ENCODE results near the gene FUT3.
"Not testable (repeated sequence)": the region's sequence is repeated elsewhere in the genome, so short reads cannot be mapped to it uniquely, and the experiment has no call there.

FUT3 gene

DNA sequence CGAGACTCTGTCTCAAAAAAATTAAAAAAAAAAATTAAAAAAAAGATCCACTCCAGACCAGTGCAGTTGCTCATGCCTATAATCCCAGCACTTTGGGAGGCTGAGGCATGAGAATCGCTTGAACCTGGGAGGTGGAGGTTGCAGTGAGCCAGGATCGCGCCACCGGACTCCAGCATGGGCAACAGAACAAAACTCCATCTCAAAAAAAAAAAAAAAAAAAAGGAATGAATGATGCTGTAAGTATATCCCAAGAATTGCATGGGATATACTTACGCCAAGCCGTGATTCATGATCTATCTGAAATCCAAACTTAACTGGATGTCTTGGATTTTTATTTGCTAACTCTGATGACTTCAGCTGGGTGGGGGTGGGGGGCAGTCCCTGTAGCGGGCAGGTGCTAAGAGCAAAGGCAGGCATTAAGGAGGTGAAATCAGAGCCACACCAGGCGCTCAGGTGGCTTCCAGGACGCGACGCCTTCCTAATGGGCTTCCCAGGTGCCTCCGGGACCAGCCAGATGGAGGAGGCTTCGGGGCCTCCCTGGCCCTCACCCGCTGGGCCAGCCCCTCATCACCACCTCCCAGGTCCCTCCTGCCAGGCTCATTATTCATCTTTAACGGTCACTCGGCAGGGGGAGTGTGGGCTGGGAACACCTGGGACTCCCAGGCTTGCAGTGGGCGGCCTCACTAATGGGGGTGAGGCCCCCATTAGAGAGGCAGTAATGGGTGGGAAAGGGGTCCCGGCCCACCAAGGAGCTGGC, 30.5 kb upstream of the FUT3 start:
- no peak for DNase-seq

DNA sequence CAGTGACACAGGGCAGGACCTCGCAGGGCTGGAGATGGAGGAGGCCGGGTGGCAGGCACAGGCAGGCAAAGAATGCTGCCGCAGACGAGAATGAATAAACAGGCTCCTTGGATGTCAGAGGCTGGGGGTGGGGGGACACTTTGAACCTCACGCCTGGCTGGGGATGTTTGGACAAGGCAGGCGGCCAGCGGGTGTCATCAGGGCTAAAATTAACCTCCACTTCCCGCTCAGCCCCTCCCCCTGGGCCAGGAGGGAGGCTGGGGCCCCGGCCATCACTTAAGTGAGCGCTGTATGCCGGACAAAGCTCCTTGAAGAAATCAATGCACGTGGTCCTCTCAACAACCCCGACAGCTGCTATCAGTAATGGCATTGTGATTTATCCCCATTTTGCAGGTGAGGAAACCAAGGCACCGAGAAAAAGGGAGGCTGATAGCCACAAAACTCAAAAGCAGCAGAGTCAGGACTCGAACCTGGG, 29.4 kb upstream of the FUT3 start:
- DNase-seq, result no peak

DNA sequence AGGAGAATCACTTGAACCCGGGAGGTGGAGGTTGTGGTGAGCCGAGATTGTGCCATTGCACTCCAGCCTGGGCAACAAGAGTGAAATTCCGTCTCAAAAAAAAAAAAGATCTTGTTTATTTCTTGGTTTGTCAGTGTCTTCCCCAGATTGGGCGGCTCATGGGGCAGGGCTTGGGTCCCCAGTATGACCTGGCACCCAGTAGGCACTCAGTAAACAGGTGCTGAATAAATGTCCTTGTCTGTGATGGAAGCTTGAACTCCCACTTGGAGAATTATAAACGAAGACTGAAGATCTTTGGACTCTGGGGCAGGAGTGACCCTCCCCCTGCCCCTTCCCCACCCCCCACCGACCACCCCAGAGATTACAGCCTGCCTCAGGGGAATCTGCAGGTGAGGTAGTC, 28.9 kb upstream of the FUT3 start:
- no peak for DNase-seq

DNA sequence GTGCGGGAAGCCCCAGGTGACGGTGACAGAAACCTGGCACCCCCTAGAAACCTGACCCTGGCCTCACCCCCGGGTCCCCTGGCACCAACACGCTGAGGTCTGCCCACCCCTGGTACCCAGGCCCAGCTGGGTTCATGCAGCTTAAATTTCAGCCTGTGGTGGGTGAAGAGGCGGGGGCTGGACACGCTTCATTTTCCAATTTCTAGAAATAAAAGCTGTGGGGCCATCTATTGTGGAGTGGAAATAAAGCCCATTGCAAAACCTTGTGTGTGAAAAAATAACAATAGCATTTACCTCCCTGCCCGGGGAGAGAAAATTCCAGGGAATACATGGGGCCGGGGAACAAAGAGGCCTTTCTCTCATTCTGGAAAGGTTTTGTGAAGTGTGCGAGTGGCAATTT, 26.6 kb upstream of the FUT3 start:
- DNase-seq, result no peak

DNA sequence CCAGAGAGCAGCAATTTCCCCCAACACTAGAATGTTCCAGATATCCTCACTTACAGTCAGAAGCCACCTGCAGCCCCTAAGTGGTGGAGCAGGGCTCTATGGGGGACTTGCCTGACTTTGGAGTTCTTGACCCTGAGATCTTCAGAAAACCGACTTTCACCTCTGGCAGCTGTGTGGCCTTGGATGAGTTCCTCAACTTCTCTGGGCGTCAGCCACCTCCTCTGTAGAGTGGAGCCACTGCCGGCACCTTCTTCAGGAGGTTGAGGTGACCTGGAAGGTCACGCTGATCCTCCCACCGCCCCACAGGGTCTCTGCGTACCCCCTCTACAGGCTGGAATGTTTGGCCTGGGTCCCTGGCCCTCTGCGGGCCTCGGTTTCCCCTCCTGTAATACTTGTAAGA, 26.2 kb upstream of the FUT3 start:
- DNase-seq, result no peak

DNA sequence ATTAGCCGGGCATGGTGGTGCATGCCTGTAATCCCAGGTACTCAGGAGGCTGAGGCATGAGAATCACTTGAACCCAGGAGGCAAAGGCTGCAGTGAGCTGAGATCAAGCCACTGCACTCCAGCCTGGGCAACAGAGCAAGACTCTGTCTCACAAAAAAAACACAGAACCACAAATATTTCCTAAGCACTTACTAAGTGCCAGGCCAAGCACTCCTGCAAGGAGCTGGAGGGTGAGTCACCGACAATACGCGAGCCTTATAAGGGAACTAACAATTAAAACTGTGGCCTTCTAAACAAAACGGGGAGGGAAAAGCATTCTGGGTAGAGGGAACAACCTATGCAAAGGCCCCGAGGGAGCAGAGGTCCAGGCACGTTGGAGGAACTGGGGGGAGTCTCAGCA, 23.2 kb upstream of the FUT3 start:
- DNase-seq, result peak; percentile 63

DNA sequence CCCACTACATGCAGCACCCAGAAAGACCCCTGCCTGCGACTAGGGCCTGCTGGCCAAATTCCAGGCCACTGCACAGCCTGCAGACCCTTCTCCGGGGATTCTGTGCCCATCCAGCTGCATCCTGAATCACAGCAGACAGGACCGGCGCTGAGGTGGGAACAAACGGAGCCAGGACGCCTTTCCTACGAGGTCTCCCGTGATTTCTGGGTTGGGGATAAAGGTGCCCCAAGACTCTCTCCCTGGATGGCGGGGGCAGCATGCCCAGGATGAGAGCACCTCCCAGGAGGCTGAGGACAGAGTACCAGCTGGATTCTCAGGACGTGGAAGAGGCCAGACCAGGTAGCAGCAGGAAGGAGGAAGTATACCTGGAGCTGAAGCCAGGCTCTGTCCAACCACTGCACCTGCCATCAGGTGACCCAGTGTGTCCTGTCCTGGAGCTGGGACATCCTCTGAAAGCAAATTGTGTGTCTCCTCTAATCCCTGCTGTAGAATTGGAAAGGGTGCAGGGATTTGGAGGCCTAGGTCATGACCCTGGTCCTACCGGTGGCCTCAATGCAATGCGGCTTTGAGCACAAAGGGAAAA, 22.5 kb upstream of the FUT3 start:
- no peak for DNase-seq

DNA sequence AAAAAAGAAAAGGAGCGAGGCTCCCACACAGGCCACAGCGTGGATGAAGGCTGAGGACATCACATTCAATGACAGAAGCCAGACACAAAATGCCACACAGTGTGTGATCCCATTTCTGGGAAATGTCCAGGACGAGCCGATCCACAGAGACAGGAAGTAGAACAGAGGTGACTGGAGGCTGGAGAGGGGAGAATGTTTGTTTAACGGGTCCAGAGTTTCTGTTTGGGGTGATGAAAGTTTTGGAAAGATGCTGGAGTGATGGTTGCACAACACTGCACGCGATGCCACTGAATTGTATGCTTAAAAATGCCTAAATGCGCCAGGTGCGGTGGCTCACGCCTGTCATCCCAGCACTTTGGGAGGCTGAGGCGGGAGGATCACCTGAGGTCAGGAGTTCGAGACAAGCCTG, 19.7 kb upstream of the FUT3 start:
- DNase-seq, result no peak

DNA sequence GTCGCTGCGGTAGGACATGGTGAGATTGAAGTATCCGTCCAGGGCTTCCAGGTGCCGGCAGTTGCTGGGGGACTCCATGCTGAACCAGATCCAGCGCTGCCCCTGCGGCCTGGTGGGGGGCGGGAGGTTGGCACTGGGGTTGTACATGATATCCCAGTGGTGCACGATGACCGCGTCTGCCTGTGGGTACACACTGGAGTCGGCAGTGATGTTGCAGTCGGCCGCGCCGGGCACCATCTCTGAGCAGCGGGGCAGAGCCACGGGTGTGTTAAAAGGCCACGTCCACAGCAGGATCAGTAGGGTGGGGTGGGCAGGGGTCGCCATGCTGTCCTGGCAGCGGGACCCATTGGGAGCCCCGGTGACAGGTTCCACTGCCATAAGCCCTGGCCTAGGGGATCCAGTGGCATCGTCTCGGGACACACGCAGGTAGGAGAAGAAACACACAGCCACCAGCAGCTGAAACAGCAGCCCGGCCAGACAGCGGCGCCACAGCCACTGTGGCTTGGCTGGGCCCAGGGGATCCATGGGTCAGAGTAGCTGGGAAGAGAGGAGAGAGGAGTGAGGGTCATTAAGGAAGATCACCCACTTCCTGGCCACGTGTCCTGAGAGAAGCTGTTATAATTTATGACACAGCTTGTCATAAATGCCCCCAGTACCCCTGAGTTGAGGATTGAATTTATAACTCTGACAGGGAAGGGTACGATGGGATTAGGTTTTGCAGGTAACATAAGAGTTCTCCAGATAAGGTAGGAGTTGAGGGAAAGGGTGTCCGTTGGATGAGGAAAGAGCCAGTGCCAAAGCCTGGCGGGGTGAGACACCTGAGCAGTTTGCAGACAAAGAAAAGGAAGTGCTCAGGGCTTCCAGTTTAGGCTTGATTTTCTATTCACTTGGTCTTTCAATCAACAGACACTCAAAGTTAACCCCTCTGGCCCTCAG, 16.2 kb upstream of the FUT3 start:
- DNase-seq, result no peak

DNA sequence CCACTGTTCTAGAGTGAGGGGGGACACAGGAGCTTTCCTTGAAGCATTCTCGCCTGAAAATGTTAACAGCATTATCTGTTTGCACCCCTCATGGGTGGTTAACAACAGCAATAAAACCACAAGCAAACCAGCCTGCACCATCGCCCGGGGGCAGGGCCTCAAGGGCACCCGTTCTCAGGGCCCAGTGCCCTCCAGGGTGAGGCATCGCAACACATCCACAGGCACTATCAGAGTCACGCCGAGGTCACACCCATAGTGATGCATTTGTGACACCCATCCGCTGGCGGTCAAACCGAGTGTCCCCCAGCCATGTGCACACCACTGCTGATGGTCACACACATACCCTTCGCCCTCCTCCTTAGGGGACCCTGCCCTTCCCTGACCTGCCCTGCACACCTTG, 14.5 kb upstream of the FUT3 start:
- DNase-seq, result no peak

DNA sequence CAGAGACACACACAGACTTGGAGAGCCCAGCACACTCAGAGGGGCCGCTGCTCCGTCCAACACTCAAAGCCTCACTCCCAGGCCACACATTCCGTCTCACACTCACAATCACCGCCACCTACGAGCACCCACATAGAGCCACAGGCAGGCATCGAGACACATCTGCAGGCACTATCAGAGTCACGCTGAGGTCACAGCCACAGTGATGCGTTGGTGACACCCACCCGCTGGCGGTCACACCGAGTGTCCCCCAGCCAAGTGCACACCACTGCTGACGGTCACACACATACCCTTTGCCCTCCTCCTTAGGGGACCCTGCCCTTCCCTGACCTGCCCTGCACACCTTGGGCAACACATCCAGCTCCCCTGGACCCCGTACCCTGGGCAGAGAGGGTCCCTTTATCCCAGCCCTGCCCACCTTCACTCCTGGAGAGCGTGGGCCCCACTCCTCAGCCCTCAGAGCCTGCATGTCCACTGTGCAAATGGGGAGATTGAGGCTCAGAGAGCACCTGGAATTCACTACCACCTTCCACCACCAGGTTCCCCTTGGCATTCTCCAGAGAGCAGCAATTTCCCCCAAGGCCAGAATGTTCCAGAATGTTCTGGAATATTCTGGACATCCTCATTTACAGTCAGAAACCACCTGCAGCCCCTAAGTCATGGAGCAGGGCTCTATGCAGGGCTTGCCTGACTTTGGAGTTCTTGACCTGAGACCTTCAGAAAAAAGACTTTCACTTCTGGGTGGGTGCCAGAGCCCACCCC, 13.7 kb upstream of the FUT3 start:
- DNase-seq, result no peak

DNA sequence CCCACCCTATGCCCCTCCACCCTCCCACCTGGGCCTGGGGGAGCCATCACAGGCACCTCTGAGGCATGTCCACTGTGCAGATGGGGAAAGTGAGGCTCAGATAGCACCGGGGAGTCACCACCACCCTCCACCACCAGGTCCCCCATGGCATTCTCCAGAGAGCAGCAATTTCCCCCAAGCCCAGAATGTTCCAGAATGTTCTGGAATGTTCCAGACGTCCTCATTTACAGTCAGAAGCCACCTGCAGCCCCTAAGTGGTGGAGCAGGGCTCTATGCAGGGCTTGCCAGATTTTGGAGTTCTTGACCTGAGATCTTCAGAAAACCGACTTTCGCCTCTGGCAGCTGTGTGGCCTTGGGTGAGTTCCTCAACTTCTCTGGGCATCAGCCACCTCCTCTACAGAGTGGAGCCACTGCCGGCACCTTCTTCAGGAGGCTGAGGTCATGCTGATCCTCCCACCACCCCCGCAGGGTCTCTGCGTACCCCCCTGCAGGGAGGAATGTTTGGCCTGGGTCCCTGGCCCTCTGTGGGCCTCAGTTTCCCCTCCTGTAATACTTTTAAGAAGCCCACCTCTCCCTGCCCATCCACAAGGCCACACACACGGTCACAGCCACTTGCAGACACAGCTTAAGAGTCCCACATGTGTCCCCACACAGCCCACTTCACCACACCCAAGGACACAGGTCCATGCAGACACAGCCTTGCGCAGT, 12.9 kb upstream of the FUT3 start:
- DNase-seq, result no peak

DNA sequence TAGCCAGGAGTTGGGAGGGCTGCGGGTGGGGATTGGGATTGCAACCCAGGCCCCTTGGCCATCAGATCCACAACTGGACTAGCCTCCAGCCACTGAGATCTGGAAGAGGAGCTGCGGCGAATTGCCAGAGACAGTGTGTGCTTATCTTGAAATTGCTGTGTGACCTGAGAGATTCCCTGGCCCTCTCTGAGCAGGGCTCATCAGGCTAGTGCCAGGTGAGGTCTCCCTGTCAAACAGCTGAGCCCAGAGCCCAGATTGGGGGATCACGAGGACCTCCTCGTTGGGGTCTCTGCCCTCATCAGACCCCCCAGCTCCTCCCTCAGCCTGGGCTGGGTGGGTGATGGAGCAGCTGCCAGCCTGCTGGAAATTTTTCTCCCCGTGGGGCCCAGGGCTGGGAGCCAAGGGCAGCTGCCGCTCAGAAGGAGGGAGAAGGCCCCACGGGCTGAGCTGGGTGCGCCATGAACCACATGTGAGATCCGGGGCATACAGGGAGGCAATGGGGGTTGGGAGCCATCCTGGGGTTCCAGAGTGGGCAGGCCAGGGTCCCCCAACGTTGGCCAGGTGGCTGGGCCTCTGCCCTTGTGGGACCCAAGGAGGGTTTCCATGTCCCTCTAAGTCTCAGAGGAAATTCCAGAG, 11.9 kb upstream of the FUT3 start:
- DNase-seq, result no peak

DNA sequence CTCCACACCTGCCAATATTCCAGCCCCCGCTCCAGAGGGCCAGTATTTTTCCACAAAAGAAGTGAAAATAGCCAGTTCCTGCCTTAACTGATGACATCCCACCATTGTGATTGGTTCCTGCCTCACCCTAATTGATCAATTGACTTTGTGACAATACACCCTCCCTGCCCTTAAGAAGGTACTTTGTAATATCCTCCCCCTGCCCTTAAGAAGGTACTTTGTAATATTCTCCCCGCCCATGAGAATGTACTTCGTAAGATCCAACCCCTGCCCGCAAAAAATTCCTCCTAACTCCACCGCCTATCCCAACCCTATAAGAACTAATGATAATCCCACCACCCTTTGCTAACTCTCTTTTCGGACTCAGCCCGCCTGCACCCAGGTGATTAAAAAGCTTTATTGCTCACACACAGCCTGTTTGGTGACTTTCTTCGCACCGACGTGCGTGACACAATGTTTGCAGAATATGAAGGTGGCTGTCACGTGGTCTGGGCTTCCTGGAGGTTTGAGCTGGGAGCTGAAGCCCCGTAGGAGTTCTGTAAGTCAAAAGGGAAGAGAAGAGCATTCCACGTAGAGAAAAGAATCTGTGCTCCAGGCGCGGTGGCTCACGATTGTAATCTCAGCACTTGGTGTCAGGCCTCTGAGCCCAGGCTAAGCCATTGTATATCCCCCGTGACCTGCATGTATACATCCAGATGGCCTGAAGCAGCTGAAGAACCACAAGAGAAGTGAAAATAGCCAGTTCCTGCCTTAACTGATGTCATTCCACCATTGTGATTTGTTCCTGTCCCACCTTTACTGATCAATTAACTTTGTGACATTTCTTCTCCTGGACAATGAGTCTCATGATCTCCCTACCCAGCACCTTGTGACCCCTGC, 6.2 kb upstream of the FUT3 start:
- no peak for DNase-seq

DNA sequence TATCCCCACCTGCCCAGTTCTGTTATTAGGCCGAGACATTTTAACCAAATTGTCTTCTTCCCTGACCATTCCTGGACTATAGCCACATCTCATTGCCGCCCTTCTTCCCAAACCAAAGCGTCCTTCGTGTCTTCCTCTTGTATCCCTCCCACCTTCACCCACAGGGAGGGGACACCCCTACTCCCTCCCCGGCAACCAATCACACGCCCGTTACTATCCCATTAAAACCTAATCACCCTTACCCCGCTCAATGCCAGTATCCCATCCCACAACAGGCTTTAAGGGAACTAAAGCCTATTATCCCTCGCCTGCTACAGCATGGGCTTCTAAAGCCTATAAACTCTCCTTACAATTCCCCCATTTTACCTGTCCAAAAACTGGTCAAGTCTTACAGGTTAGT, 3.9 kb upstream of the FUT3 start:
- DNase-seq, result not testable (repeated sequence)

DNA sequence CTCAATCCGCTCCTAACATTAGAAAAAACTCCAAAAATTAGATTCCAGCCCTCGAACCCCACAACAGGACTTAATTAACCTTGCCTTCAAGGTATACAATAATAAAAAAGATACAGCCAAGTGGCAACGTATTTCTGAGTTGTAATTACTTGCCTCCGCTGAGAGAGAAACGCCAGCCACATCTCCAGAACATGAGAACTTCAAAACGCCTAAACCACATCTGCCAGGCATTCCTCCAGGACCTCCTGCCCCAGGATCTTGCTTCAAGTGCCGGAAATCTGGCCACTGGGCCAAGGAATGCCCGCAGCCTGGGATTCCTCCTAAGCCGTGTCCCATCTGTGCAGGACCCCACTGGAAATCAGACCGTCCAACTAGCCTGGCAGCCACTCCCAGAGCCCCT, 2.9 kb upstream of the FUT3 start:
- DNase-seq, result not testable (repeated sequence)

DNA sequence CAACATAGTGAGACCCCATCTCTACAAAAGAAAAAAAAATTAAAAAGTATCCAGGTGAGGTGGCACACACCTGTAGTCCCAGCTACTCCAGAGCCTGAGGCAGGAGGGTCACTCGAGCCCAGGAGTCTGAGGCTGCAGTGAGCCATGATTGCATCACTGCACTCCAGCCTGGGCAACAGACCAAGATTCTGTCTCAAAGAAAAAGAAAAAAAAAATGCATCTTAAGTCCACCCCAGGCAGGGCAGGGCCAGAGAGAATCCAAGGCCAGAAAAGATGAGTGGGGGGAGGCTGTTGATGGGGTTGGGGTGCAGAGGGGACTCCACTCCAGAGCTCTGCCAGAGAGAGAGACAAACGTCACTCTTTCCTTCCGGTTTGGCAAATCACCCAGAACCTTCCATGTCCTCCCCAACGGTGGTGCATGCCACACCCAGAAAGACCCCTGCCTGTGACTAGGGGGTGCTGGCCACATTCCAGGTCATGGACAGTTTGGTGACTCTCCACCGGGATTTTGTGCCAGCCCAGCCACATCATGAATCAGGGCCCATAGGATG, 431 bp downstream of the FUT3 start:
- no peak for DNase-seq

DNA sequence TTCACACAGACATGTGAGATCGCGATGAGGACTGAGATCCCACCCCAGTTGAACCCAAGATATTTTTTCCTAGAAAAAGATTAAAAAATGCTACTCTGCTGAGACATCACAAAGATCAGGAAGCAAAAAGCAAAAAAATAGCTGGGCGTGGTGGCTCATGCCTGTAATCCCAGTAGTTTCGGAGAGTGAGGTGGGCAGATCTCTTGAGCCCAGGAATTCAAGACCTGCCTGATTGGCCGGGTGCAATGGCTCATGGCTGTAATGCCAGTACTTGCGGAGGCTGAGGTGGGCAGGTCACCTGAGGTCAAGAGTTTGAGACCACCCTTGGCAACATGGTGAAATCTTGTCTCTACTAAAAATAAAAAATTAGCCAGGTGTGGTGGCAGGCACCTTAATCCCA, 1.1 kb downstream of the FUT3 start:
- DNase-seq, result no peak

DNA sequence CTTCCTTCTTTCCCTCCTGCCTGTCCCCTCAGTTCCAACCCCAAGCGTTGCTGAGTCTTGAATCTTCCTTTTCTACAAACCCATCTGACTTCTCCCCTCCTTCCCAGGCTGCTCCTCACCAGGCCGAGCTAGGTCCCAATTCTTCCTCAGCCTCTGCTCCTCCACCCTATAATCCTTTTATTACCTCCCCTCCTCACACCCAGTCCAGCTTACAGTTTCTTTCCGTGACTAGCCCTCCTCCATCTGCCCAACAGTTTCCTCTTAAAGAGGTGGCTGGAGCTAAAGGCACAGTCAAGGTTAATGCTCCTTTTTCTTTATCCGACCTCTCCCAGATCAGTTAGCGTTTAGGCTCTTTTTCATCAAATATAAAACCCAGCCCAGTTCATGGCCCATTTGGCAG, 2.6 kb downstream of the FUT3 start:
- DNase-seq, result not testable (repeated sequence)

DNA sequence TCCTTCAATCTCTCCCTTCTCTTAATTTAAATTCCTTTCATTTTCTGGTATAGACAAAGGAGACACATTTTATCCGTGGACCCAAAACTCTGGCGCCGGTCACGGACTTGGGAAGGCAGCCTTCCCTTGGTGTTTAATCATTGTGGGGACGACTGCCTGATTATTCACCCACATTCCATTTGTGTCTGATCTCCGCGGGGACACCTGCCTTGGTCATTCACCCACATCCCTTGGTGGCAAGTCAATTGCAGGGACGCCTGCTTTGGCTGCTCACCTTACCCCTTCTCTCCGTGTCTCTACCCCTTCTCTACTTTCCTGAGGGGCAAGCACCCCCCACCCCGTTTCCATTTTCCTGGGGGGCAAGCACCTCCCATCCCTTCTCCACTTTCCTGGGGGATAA, 3.4 kb downstream of the FUT3 start:
- DNase-seq, result not testable (repeated sequence)
